NCI-H446 treated with DMSO at 0.1 percent for 48 hours (cell line): Measurements from ENCODE around the gene HMX2.
A peak's percentile ranks its signal among the peaks of the same experiment; 100 is the strongest.
"Not testable (repeated sequence)": the region's sequence is repeated elsewhere in the genome, so short reads cannot be mapped to it uniquely, and the experiment has no call there.

Experiments
- DNase-seq: peaks from one replicate; lab custom pipeline; 2025; lab: John Stamatoyannopoulos, UW

The HMX2 gene

GRCh38 chr10:123153486-123154091 lies 5.7 kb downstream of the HMX2 start:
- no peak for DNase-seq

GRCh38 chr10:123154092-123154710 lies 6.3 kb downstream of the HMX2 start, which contains the start of gene BUB3:
BUB3 (plus strand) TSS chr10:123154402; CDS start chr10:123154918, 516 bp downstream.
- DNase-seq = peak; percentile 95

- no peak for DNase-seq
These were observed 7.0 kb downstream of the HMX2 start for GRCh38 chr10:123154711-123155505.

GRCh38 chr10:123156078-123156477 lies 8.1 kb downstream of the HMX2 start:
- no peak for DNase-seq

GRCh38 chr10:123157210-123157609 lies 9.3 kb downstream of the HMX2 start:
- DNase-seq = no peak

- no peak for DNase-seq
These were observed 10.7 kb downstream of the HMX2 start for GRCh38 chr10:123158682-123159081.

- no peak for DNase-seq
These were observed 12.5 kb downstream of the HMX2 start for GRCh38 chr10:123160311-123160980.

- DNase-seq = no peak
These were observed 16.4 kb downstream of the HMX2 start for GRCh38 chr10:123164319-123164718.

GRCh38 chr10:123165445-123166072 lies 17.6 kb downstream of the HMX2 start:
- DNase-seq = no peak

- no peak for DNase-seq
These were observed 18.7 kb downstream of the HMX2 start for GRCh38 chr10:123166618-123167017.

- DNase-seq = no peak
These were observed 23.0 kb downstream of the HMX2 start for GRCh38 chr10:123170961-123171360.

GRCh38 chr10:123171616-123172015 lies 23.7 kb downstream of the HMX2 start:
- DNase-seq = not testable (repeated sequence)

GRCh38 chr10:123175389-123176387 lies 27.8 kb downstream of the HMX2 start:
- no peak for DNase-seq

- not testable (repeated sequence) for DNase-seq
These were observed 30.5 kb downstream of the HMX2 start for GRCh38 chr10:123178390-123178789.

- DNase-seq = no peak
These were observed 32.5 kb downstream of the HMX2 start for GRCh38 chr10:123180101-123181090.

GRCh38 chr10:123183724-123184123 lies 35.8 kb downstream of the HMX2 start:
- no peak for DNase-seq

- no peak for DNase-seq
These were observed 39.8 kb downstream of the HMX2 start for GRCh38 chr10:123187781-123188180.

GRCh38 chr10:123191886-123192285 lies 44.0 kb downstream of the HMX2 start:
- no peak for DNase-seq

GRCh38 chr10:123194056-123194455 lies 46.1 kb downstream of the HMX2 start:
- DNase-seq = no peak
